MM.1S (cell line): ENCODE data around the gene SLC9B1.
"Not testable (repeated sequence)": the region's sequence is repeated elsewhere in the genome, so short reads cannot be mapped to it uniquely, and the experiment has no call there.

Experiments used
- EZH2 ChIP-seq: fragments of 300-600 bp; sonication (generic); optimal IDR thresholded peaks from 2 replicates; pipeline ENCODE3; 2017; ENCODE audit warnings: low read depth, mild to moderate bottlenecking, antibody characterized with exemption, low read length, mixed read lengths
- TF ChIP-seq, protein P1 (sequence below): fragments of 300-600 bp; sonication (generic); IDR thresholded peaks from 2 replicates; pipeline ENCODE4 v1.5.1; 2016; ENCODE audit warnings: antibody characterized with exemption, low read length, mixed read lengths

DNA sequence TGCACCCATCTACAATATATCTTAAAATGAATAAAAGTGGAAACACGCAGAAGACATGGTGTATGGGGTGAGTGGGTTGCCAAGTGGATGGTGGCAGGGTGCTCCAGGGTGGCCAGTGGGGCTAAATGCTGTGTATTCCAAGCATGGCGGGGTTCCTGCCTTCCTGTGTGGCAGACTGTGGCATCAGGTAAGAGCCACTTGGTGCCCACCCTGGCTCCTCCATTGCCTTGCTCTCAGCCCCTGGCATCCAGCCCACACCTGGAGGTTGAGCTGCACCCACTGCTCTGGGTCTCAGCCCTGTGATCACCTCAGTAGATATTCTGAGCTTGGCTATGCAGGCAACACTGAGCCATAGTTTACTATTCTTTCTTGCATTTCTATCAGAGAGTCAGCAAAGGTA lies 57.7 kb downstream of the SLC9B1 start:
- TF ChIP-seq, protein P1, sequence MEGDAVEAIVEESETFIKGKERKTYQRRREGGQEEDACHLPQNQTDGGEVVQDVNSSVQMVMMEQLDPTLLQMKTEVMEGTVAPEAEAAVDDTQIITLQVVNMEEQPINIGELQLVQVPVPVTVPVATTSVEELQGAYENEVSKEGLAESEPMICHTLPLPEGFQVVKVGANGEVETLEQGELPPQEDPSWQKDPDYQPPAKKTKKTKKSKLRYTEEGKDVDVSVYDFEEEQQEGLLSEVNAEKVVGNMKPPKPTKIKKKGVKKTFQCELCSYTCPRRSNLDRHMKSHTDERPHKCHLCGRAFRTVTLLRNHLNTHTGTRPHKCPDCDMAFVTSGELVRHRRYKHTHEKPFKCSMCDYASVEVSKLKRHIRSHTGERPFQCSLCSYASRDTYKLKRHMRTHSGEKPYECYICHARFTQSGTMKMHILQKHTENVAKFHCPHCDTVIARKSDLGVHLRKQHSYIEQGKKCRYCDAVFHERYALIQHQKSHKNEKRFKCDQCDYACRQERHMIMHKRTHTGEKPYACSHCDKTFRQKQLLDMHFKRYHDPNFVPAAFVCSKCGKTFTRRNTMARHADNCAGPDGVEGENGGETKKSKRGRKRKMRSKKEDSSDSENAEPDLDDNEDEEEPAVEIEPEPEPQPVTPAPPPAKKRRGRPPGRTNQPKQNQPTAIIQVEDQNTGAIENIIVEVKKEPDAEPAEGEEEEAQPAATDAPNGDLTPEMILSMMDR, result not testable (repeated sequence)
- not testable (repeated sequence) for TF ChIP-seq EZH2
